HG03108 (cell line): ENCODE data around the gene DOCK10.

Source experiments
- ATAC-seq: cut with Tn5 transposase; IDR thresholded peaks from one replicate; pipeline ENCODE4 v1.9.1; 2021; ENCODE audit warnings: moderate library complexity; ENCODE audit not compliant: unreplicated experiment

DOCK10 gene

DNA sequence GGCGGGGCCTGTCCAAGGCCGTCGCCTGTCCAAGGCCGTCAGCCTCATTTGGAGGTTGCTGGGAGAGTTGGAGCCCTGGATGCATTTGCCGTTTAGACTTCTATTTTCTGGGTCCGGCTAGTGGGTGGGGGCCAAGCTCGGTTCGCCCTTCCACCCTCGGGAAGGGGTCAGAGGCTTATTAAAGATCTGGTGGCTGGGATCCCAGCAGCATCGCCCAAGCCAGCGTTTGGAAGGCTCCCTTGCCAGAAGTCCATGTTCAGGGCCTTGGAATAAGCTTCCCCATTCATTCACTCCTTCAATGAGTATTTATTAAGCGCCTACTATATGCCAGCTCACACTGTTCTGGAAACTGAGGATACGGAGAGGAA is 516 bp upstream of the DOCK10 start:
- no peak for ATAC-seq

DNA sequence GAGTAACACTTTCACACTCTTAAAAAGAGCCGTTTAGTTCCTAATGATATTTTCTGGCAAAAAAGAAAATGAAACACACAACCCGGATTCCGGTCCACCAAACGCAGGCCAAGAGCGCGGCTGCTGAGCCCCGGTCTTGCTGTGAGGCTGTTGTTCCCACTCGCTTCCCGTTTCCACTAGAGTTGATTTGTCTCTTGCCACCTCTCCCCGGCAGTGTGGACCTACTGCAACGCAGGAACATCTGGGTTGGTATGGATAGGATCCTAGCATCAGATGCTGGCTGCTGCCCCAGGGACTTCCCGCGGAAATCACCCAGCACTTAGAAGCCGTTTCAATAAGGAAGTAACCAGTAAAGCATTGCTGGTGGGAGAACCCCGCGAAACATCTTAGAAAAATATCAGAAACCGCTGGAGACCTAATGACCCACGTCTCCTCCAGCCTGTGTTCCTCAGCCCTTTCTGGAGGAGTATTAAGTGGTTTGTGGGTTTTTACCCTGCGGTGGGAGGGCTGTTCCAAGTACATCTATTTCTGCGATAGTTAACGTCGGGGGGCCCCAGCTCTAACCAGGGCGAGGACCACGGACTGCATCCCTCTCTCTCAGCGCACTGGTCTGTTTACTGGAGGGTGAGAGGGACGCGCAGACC is 939 bp downstream of the DOCK10 start:
- ATAC-seq = peak; percentile 60

DNA sequence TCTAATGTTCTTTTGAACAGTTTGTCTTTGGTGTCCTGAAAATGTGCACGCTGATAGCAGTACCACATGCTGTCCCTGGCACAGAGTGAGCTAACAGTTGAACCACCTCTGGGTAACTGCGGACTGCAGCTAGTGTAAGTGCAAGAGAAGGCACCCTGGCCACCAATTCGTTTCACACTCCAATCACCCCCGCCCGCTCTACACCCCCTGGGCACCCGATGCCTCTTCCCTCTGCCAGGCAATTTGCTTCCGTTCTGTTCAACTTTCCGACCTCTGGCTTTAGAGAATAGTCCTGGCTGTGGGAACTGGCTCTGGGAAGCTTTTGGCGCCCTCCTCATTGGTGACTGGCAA is 1.4 kb downstream of the DOCK10 start:
- ATAC-seq = peak; percentile 15

DNA sequence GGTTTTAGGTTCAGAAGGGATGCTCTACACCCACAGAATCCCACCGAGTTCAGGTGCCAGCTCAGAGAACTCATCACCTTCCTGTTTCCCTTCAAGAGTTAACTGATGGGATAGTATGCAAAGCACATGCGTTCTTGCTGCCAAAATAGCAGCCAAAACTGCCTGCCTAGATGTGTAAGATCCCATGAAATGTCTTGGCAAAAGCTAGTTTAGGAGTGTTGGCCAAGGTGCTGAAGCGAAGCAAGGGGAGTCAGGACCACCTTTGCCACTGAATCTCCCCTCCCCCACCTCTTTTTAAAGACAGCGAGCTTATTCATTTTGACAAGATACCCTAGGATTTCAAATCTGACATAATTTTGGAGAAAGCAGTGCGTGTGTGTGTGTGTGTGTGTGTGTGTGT is 2.1 kb downstream of the DOCK10 start:
- ATAC-seq = no peak

DNA sequence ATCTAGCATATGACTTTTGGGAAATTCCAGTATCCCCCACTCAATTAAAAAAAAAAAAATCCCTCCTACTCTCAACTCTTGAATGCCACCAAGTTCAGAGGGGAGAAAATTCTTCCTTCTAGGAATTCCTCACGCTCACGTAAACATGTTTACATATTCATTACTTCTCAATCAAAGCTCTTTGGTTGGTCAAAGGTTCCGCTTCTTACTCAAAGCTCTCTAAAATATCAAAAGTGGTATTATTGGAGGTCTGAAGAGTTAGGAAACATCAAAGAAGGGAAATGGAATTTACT is 4.1 kb downstream of the DOCK10 start:
- ATAC-seq = no peak

DNA sequence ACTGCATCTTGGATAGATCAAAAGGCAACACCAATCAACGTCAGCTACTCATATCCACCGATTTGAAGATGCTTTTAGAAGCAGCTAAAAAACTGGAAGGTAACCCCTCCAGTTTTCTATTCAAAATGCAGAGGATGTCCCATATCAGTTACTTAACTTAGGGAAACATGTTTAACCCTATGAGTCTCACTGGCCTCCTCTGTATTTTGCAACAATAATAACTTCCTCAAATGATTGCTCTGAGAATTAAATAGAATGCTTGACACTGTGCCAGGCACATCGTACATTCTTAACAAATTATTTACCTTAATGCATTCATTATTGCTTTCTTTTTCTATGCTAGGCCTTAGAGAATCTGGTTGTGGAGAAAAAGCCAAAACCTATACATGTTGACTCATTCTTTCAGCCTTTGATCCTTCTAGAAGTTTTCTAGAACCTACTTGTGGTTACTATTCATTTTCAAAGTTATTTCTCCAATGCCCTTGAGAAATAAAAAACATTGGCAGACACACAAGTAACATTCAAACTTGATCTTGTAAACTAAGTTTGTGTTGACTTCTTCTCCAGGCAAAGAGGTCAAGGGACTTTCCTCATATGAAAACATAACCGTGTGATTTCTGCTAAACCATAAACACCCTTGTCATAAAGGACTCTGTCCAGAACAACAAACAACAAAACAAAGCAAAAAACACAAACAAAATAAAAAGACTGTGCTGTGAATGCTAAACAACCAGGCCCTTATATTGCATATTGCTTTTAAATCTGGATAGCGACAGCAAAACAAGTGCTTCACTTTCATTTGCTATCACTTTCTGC is 4.6 kb downstream of the DOCK10 start:
- ATAC-seq = no peak

- ATAC-seq = no peak
Measured at GRCh38 chr2:225036431-225036830, 5.8 kb downstream of the DOCK10 start.

DNA sequence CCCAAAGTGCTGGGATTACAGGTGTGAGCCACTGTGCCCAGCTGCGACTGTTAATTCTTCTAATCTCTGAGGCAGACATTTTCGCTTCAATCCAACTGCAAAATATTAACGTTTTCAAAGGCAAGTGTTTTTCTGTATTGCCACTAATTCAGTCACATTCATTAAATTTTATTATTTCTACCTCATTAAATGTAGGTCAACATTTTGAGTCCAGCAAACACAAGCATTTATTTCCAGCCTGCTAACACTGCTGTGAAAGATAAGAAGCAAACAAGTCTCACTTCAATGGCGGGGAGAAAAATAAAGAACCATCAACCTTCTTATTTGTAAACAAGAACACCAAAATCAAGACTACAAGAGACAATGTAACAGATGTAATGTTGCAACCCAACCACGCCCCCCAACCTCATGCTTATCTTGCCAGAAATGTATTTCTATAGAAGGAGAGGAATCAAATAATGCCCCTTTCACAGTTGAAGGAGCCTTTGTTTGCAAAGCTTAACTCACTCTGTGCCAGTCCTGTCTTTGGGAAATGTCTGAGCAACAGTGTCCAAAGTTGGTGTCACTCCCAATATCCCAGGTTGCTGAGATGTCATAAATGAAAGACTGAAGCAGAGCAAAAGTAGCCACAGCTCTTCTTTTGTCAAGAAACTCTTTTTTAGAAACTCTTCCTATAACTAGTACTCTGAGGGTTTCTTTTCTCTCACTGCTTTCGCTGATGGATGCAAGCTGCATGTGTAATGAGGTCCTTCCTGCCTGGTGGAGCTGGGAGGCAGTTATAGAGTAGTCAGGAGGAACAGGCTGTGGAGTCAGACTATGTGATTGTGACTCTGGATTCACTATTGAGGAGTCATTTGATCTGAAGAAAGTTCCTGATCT is 8.6 kb downstream of the DOCK10 start:
- no peak for ATAC-seq

DNA sequence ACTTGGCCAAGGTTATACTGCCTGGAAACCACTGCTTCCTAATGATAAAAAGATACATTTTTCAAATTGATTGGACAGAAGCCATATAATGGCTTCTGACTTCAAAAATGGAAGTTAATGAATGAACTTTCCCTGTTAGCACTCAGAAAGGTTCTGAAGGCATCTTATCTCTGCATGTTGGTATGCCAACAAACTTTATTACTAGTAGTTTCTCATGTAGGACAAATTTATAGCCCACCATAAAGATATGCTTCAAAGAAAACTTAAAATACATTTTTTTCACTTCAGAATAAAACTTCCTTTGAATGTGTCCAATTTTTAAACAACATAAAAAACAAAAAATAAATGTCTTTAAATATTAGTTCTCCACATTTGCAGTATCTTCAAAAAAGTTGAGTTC is 10.0 kb downstream of the DOCK10 start:
- no peak for ATAC-seq

DNA sequence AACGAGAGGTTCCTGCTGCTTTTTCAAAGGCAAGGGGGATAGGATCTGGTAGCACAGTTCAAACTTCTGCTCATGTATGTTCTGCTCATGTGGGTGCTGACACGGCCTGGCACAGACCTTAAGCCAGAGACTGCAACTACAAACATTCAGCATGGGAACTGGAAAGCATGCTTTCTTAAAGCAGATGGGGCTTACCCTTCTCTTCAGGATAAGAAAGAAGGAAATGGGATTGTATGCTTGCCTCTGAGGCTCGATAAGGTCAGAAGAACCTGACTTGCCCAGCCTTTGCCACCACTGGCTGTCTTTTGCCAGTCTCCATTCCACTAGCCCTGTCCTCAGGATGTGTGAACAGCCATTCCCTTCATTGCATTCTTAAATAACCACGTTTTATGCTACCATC is 10.7 kb downstream of the DOCK10 start:
- ATAC-seq = peak; percentile 52

DNA sequence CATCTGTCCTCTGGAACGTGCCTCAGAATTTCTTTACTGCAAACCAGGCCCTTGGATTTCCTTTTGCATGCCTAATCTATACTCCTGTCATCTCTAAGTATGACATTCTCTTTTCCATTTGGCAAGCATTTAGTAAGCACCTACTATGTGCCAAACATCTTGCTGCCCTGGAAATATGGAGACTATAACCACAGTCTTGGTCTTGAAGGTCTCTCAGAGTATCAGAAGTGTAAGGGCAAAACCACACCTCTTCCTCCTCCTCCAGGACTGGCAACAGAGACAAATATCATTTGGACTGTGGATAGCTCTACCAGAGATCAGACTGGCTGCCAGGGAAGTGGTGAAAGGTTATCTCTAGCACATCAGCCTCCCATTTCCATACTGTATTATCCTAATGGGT is 11.4 kb downstream of the DOCK10 start:
- no peak for ATAC-seq

DNA sequence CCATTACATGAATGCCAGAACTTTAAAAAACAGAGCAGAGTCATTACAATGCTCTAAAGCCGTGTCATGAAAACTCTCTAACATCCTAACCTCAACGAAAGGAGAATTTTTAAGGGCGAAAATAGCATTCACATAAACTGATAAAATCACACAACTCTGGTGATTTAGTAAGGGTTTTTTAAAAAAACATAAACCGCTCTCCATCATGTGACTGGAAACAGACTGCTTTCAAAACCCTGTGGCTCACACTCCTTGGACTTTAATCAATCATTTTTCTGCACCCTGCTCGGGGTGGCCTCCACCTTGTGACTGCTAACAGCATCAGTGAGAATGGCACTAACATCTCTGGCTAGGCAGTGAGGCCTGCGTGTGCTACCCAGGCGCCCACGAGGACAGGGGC is 12.1 kb downstream of the DOCK10 start:
- no peak for ATAC-seq

GRCh38 chr2:225028572-225028971 is 13.7 kb downstream of the DOCK10 start:
- no peak for ATAC-seq

GRCh38 chr2:225027061-225027762 is 15.1 kb downstream of the DOCK10 start:
- ATAC-seq = no peak

DNA sequence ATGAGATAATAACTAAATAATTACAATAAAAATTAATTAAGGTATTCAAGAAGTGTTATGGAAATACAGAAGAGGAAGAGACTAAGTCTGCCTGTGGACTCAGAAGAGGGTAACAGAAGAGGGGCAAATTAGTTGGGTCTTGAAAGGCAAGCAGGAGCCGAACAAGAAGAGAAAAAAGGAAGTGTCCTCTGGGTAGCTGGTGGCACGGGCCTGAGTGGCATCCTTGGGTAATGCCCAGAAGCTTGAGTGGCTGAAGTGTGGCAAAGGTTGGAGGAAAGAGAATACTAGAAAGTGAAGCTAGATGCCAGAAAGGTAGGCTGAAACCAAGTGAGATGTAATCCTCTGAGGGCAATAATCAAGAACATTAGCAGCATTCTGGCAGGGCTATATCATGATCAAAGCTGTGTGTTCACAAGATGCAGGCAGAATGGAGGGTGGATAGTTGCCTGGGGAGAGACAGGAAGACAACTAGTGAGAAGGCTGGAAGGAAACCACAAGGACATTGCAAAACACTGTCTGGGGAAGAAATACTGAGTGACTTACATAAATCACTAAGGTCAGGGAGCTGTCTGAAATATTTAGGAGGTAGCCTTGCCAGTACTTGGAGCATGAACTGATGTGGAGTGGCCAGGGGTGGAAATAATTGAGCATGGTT is 16.2 kb downstream of the DOCK10 start:
- no peak for ATAC-seq

DNA sequence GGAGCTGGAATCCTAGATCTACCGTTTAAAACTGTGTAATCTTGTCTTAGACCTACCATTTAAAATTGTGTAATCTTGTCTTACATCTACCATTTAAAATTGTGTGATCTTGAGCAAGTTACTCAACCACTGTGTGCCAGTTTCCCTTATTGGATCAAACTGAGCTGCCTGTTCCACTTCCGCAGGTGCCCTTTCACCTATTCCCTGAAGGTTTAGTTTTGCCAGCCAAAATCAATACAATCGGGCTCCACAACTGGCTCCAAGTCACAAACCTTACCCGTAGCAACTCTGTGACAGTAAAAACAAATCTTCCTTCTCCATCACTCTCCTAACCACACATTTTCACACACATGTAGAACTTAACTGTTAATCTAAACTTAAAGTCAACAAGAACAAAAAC is 20.1 kb downstream of the DOCK10 start:
- no peak for ATAC-seq

- no peak for ATAC-seq
Measured at GRCh38 chr2:225020168-225020849, 22.0 kb downstream of the DOCK10 start.

DNA sequence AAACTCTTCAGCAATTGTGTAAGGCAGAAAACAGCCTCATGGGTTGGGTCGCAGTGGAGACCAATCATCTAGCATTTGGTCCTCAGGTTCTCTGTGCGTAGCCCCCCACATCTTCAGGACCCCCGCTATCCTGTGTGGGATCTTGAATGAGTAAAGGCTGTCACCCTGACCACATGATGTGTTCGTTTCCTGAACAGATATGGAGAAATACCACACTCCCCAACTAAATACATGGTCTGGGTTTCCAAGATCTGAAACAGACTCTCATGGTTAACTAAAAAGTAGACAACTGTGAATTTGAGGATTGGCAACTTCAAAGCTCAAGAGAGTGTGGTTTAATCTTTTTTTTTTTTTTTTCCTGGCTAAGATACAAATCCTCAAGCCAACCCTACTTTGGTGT is 23.2 kb downstream of the DOCK10 start:
- no peak for ATAC-seq

DNA sequence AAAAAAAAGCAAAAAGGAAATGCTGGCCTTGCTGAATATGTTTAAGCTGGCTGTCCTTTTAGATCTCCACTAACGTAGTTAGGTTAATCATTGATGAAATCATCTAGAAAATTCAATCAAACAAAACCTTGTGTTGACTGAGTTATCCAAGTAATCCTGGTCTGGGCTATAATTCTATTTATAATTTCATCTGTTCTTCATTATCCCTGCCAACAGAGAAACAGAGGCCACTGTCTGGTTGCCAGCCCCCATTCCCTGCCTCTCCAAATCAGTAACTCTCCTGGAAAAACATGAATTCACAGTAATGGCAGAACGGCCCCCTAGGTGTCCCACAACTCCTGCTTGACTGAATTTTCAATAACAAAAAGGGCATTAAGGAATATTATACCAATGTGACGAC is 24.6 kb downstream of the DOCK10 start:
- ATAC-seq = no peak

DNA sequence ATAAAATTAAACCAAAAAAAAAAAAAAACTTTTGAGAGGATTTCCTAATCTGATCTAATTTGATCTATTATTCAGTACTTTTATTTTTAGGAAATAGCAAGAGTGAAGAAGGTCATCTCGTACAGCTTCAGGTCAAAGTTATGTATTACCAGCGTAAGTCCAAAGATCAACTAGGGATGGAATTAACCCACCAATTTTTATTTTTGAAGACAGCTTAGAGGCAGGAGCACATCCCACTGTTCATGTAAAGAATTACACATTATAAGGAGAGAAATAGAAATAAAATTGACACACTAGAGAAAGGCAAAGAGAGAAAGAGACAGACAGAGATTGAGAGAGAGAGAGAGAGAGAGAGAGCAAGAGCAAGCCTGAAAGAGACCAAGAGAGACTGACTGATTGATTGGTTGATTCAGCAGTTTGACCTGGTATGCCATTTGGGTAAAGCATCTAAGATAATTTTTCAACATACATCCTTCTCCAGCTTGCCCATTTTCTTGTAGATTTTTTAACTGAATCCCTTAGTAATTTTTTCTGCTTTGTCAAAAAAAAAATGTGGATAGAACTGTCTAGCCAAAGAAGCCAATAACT is 25.1 kb downstream of the DOCK10 start:
- no peak for ATAC-seq
